Nephron (organoid): Measurements from ENCODE around the gene TOM1L2.

ENCODE experiments used
- H3K27ac Mint-ChIP-seq, 3 experiments: 2 replicates each; pipeline ENCODE4 v1.8.0; 2020; ENCODE audit warnings: mixed read lengths in 3 of 3, mild to moderate bottlenecking in 2 of 3, moderate library complexity in 1 of 3
- H3K27me3 Mint-ChIP-seq: 2 replicates; pipeline ENCODE4 v1.8.0; 2021; ENCODE audit warnings: low read depth, mild to moderate bottlenecking, moderate library complexity, mixed read lengths
- H3K36me3 Mint-ChIP-seq: 2 replicates; pipeline ENCODE4 v1.8.0; 2020; ENCODE audit warnings: low read depth, mixed read lengths
- H3K4me1 Mint-ChIP-seq: 2 replicates; pipeline ENCODE4 v1.8.0; 2020; ENCODE audit warnings: mixed read lengths
- H3K4me3 Mint-ChIP-seq, 3 experiments: 2 replicates each; pipeline ENCODE4 v1.8.0; 2020; ENCODE audit warnings: mild to moderate bottlenecking in 3 of 3, mixed read lengths in 3 of 3, moderate library complexity in 2 of 3
- H3K9me3 Mint-ChIP-seq: 2 replicates; pipeline ENCODE4 v1.8.0; 2020; ENCODE audit warnings: mixed read lengths
- TF ChIP-seq, protein P1 (sequence below), 3 experiments: fragments of 200-600 bp; sonication (generic); IDR thresholded peaks; one replicate each; pipeline ENCODE4 v1.5.0; 2021; ENCODE audit warnings: antibody characterized with exemption in 3 of 3; ENCODE audit not compliant: unreplicated experiment in 3 of 3

Gene TOM1L2

DNA sequence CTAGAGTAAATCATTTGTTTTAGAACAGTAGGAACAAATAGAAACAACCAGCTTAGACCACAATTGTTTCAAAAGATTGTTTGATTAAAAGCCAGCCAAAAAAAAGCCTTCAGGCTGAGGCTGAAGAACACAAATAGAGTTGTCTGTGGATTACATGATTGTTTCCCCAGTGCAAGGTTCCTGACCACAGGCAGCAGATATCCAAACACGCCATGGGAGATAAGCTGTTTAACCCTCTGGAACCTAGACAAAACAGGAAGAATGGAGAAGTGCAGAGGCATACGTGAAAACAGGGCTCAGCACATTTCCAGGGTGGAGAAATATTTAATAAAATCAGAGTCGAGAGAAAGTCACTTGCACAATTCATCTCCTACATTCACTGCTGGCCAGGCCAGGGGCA lies 45.8 kb upstream of the TOM1L2 start:
- H3K27ac Mint-ChIP-seq = peak overlapping the region in 2 of 3 experiments; percentile 44 to 81
- peaks cover 12% of the 10 kb centered on the region for H3K36me3 Mint-ChIP-seq
- H3K4me1 Mint-ChIP-seq = peaks cover 18% of the 10 kb centered on the region
- TF ChIP-seq, protein P1, sequence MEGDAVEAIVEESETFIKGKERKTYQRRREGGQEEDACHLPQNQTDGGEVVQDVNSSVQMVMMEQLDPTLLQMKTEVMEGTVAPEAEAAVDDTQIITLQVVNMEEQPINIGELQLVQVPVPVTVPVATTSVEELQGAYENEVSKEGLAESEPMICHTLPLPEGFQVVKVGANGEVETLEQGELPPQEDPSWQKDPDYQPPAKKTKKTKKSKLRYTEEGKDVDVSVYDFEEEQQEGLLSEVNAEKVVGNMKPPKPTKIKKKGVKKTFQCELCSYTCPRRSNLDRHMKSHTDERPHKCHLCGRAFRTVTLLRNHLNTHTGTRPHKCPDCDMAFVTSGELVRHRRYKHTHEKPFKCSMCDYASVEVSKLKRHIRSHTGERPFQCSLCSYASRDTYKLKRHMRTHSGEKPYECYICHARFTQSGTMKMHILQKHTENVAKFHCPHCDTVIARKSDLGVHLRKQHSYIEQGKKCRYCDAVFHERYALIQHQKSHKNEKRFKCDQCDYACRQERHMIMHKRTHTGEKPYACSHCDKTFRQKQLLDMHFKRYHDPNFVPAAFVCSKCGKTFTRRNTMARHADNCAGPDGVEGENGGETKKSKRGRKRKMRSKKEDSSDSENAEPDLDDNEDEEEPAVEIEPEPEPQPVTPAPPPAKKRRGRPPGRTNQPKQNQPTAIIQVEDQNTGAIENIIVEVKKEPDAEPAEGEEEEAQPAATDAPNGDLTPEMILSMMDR (IDR thresholded peaks at IDR 0.05; ENCODE audit: unreplicated experiment in 3 of 3) = no peak
- no peaks in the 10 kb centered on the region for H3K27me3 Mint-ChIP-seq
- no peak overlapping the region for H3K4me3 Mint-ChIP-seq
- no peaks in the 10 kb centered on the region for H3K9me3 Mint-ChIP-seq

DNA sequence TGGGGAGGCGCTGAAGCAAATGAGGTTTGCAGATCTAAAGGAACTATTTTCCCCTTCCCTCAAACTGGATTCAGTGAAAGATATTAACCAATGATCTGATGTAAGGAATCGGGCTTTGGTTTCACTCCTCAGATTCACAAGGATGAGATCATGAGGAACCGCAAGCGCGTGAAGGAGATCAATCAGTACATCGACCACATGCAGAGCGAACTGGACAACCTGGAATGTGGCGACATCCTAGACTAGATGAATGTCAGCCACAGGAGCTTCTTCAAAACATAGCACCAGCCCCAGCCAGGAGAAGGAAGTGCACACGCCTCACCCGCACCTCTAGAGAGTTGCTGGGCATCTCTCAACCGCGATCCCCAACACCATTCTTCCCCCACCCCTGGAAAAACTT lies 44.2 kb upstream of the TOM1L2 start:
- TF ChIP-seq, protein P1 (IDR thresholded peaks at IDR 0.05; ENCODE audit: unreplicated experiment in 3 of 3) = no peak
- H3K36me3 Mint-ChIP-seq = peaks cover 12% of the 10 kb centered on the region
- no peaks in the 10 kb centered on the region for H3K9me3 Mint-ChIP-seq
- no peak overlapping the region for H3K4me3 Mint-ChIP-seq
- H3K27me3 Mint-ChIP-seq = no peaks in the 10 kb centered on the region
- peaks cover 18% of the 10 kb centered on the region for H3K4me1 Mint-ChIP-seq
- H3K27ac Mint-ChIP-seq = no peak overlapping the region

DNA sequence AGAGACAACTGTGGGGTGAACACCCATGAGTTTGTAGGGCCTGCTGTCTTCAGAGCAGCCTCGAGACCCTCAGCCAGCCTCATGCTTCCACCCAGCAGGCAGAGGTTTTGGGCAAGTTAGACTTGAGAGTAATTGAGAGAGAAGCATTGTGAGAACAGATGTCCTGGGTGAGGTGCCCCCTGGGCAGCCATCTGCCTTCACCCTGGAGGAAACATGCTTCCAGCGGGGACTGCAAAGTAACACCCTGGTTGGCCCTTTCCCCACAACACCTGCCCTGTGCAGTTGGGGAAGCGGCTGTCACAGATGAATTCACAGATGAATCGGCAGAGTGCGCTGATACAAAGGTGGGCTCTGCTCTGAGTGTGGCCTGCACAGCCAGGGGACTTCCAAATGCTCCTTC lies 43.4 kb upstream of the TOM1L2 start:
- Mint-ChIP-seq H3K27me3 (no peaks in the 10 kb centered on the region), H3K4me1 (peaks cover 18% of the 10 kb centered on the region), H3K36me3 (peaks cover 12% of the 10 kb centered on the region), H3K4me3 (no peak overlapping the region), H3K9me3 (no peaks in the 10 kb centered on the region), H3K27ac (no peak overlapping the region)
- TF ChIP-seq, protein P1 (IDR thresholded peaks at IDR 0.05; ENCODE audit: unreplicated experiment in 3 of 3) = no peak

GRCh38 chr17:18014006-18014405 lies 41.8 kb upstream of the TOM1L2 start:
- Mint-ChIP-seq H3K27me3 (no peaks in the 10 kb centered on the region), H3K27ac (no peak overlapping the region), H3K4me1 (peaks cover 6% of the 10 kb centered on the region), H3K36me3 (peaks cover 23% of the 10 kb centered on the region), H3K9me3 (no peaks in the 10 kb centered on the region), H3K4me3 (no peak overlapping the region)
- TF ChIP-seq, protein P1 (IDR thresholded peaks at IDR 0.05; ENCODE audit: unreplicated experiment in 3 of 3) = no peak

DNA sequence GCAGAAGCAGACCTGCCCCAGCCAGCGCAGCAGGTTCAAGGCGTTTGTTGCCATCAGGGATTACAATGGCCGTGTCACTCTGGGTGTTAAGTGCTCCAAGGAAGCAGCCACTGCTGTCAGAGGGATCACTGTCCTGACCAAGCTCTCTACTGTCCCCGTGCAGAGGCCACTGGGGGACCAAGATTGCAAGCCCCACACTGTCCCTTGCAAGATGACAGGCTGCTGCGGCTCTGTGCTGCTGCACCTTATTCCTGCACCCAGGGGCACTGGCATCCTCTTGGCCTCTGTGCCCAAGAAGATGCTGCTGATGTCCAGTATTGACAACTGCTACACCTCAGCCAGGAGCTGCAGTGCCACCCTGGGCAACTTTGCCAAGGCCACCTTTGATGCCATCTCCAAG lies 39.1 kb upstream of the TOM1L2 start:
- Mint-ChIP-seq H3K9me3 (no peaks in the 10 kb centered on the region), H3K27ac (no peak overlapping the region), H3K4me1 (no peaks in the 10 kb centered on the region), H3K27me3 (peaks cover 4% of the 10 kb centered on the region), H3K36me3 (peaks cover 19% of the 10 kb centered on the region), H3K4me3 (no peak overlapping the region)
- TF ChIP-seq, protein P1 (IDR thresholded peaks at IDR 0.05; ENCODE audit: unreplicated experiment in 3 of 3) = no peak

DNA sequence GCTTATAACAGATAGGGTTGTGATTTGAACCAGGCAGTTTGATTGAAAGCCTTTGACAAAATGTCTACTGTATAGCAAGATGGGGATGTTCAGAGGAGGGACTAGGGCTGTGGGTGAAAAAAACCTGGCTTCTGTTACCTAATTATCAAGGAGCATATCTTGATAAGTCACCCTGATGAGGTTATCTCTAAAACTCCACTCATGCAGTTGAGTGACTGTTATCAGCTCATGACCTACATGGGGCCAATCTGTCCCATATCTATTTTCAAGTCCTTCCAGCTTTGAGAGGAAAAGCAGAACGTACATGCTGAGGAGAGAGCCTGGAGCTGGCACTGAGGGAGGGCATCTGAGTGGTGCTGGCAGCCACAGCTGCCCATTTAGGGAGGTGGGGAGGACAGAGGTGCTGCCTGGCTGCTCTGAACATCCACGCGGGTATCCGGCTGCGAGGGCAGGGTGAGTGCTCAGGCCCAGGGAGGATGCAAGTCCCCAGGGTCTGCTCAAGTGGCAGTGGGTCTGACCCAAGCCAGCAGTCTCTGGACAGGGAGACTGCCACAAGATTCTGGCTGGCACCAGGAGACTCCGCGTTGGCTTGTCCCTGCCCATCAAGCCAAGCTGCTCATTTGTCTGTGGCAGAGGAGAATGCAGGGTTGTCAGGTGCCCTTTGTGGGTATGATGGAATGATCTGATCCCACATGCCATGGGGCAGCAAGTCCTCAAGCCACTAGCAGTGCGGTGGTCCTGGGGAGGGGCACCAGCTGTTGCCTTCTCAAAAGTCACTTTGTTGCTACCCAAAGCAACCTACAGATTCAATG lies 37.6 kb upstream of the TOM1L2 start:
- Mint-ChIP-seq H3K4me1 (no peaks in the 10 kb centered on the region), H3K27ac (no peak overlapping the region), H3K4me3 (no peak overlapping the region), H3K27me3 (peaks cover 5% of the 10 kb centered on the region), H3K36me3 (peaks cover 11% of the 10 kb centered on the region), H3K9me3 (no peaks in the 10 kb centered on the region)
- TF ChIP-seq, protein P1 (IDR thresholded peaks at IDR 0.05; ENCODE audit: unreplicated experiment in 3 of 3) = no peak
